Measurements from ENCODE around the gene CNOT3.

- TF ChIP-seq, protein P1, sequence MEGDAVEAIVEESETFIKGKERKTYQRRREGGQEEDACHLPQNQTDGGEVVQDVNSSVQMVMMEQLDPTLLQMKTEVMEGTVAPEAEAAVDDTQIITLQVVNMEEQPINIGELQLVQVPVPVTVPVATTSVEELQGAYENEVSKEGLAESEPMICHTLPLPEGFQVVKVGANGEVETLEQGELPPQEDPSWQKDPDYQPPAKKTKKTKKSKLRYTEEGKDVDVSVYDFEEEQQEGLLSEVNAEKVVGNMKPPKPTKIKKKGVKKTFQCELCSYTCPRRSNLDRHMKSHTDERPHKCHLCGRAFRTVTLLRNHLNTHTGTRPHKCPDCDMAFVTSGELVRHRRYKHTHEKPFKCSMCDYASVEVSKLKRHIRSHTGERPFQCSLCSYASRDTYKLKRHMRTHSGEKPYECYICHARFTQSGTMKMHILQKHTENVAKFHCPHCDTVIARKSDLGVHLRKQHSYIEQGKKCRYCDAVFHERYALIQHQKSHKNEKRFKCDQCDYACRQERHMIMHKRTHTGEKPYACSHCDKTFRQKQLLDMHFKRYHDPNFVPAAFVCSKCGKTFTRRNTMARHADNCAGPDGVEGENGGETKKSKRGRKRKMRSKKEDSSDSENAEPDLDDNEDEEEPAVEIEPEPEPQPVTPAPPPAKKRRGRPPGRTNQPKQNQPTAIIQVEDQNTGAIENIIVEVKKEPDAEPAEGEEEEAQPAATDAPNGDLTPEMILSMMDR (IDR thresholded peaks at IDR 0.05) = no peak
- TF ChIP-seq POLR2A (IDR thresholded peaks at IDR 0.05) = no peak
- peak in 1 of 2 donors; percentile 87 for TF ChIP-seq POLR2AphosphoS5 (IDR thresholded peaks at IDR 0.05; ENCODE audit: insufficient read depth in 1 of 2, low read depth in 1 of 2)
These were observed 481 bp upstream of the CNOT3 start for GRCh38 chr19:54136864-54137698.

Data from vagina (tissue), 2 donors.